IMR-90 (cell line): ENCODE data around the gene CCDC77. TPM values are rescaled to one million over a fixed set of nuclear protein-coding genes. Genes with fewer than 3 reads are reported as not detected.

ENCODE experiments used
- ATAC-seq: fragments of 200-7000 bp; cut with Tn5 transposase; 2 replicates; pipeline ENCODE4 v1.9.1; 2020; ENCODE audit warnings: low read depth, mild to moderate bottlenecking, moderate library complexity
- BruUV-seq: library from RNA; stranded (reverse); fragments of 400-500 nt; replicated peaks from 2 replicates; lab custom pipeline; 2021; lab: Mats Ljungman, UMichigan
- CTCF ChIA-PET: fragments of 300-600 bp; formaldehyde crosslinking; extraction: SDS; loops from one replicate; lab custom pipeline; 2021; ENCODE audit warnings: antibody characterized with exemption; lab: Yijun Ruan, JAX
- POLR2A ChIA-PET: fragments of 300-600 bp; sonication (Branson Sonifier 250); formaldehyde crosslinking; loops from one replicate; lab custom pipeline; 2022; ENCODE audit warnings: antibody characterized with exemption; ENCODE audit not compliant: unreplicated experiment; lab: Charles Lee
- DNase-seq: peaks from one replicate; pipeline ENCODE4 v3.0.0; 2013
- H2AFZ ChIP-seq: replicated peaks from 2 replicates; pipeline ENCODE3; 2013; ENCODE audit warnings: low read length, mild to moderate bottlenecking; ENCODE audit not compliant: poor library complexity
- H2AK5ac ChIP-seq: 2 replicates; pipeline ENCODE4 v1.6.1; 2013; ENCODE audit warnings: low read depth, low read length, inconsistent platforms
- H2AK9ac ChIP-seq: replicated peaks from 2 replicates; pipeline ENCODE3; 2013; ENCODE audit warnings: mild to moderate bottlenecking, low read depth, low read length, moderate library complexity; ENCODE audit not compliant: poor library complexity
- H2BK120ac ChIP-seq: 2 replicates; pipeline ENCODE4 v1.6.1; 2013; ENCODE audit warnings: low read depth, low read length, inconsistent platforms
- H2BK15ac ChIP-seq: 3 replicates; pipeline ENCODE4 v1.6.1; 2013; ENCODE audit warnings: low read depth, low read length, inconsistent platforms
- H2BK20ac ChIP-seq: 2 replicates; pipeline ENCODE4 v1.6.1; 2013; ENCODE audit warnings: low read depth, mild to moderate bottlenecking, inconsistent platforms, low read length, moderate library complexity
- H2BK5ac ChIP-seq: 2 replicates; pipeline ENCODE4 v1.6.1; 2013; ENCODE audit warnings: mild to moderate bottlenecking, low read depth, low read length, inconsistent platforms; ENCODE audit not compliant: poor library complexity, severe bottlenecking
- H3K14ac ChIP-seq: replicated peaks from 2 replicates; pipeline ENCODE4 v1.6.1; 2013; ENCODE audit warnings: low read depth, low read length, inconsistent platforms
- H3K18ac ChIP-seq: 2 replicates; pipeline ENCODE4 v1.6.1; 2013; ENCODE audit warnings: low read depth, low read length, control low read depth
- H3K23ac ChIP-seq: 2 replicates; pipeline ENCODE4 v1.6.1; 2013; ENCODE audit warnings: low read depth, low read length, inconsistent platforms
- H3K27ac ChIP-seq: 2 replicates; pipeline ENCODE4 v1.5.1; 2013; ENCODE audit warnings: mild to moderate bottlenecking, control low read depth, low read length; ENCODE audit not compliant: insufficient read depth
- H3K27me3 ChIP-seq: 2 replicates; pipeline ENCODE4 v1.6.1; 2013; ENCODE audit warnings: low read length; ENCODE audit not compliant: control insufficient read depth, insufficient read depth
- H3K36me3 ChIP-seq: 2 replicates; pipeline ENCODE4 v1.6.1; 2013; ENCODE audit warnings: low read length, mixed read lengths; ENCODE audit not compliant: control insufficient read depth, insufficient read depth
- H3K4ac ChIP-seq: 2 replicates; pipeline ENCODE4 v1.6.1; 2013; ENCODE audit warnings: low read depth, low read length, inconsistent platforms
- H3K4me1 ChIP-seq: 2 replicates; pipeline ENCODE4 v1.6.1; 2013; ENCODE audit warnings: low read length, mixed read lengths; ENCODE audit not compliant: control insufficient read depth, insufficient read depth
- H3K4me2 ChIP-seq: 2 replicates; pipeline ENCODE4 v1.6.1; 2013; ENCODE audit warnings: low read depth, mild to moderate bottlenecking, control low read depth, low read length, moderate library complexity
- H3K4me3 ChIP-seq: 2 replicates; pipeline ENCODE4 v1.5.1; 2013; ENCODE audit warnings: low read depth, mild to moderate bottlenecking, control low read depth, low read length, moderate library complexity; ENCODE audit not compliant: insufficient read depth
- H3K56ac ChIP-seq: 2 replicates; pipeline ENCODE4 v1.6.1; 2013; ENCODE audit warnings: low read length, inconsistent platforms; ENCODE audit not compliant: insufficient read depth; ENCODE audit errors: extremely low read depth
- H3K79me1 ChIP-seq, 2 experiments: 2 replicates each; pipeline ENCODE4 v1.6.1; 2013; ENCODE audit warnings: low read length in 2 of 2, inconsistent platforms in 1 of 2, low read depth in 1 of 2
- H3K9ac ChIP-seq: 2 replicates; pipeline ENCODE4 v1.6.1; 2013; ENCODE audit warnings: low read depth, low read length, control low read depth
- H3K9me1 ChIP-seq: 2 replicates; pipeline ENCODE4 v1.6.1; 2013; ENCODE audit warnings: low read length, inconsistent platforms; ENCODE audit not compliant: insufficient read depth
- H3K9me3 ChIP-seq: 2 replicates; pipeline ENCODE4 v1.6.1; 2013; ENCODE audit warnings: low read length; ENCODE audit not compliant: control insufficient read depth, insufficient read depth
- H4K20me1 ChIP-seq: 2 replicates; pipeline ENCODE4 v1.6.1; 2013; ENCODE audit warnings: low read length, inconsistent platforms; ENCODE audit not compliant: insufficient read depth
- H4K5ac ChIP-seq: 2 replicates; pipeline ENCODE4 v1.6.1; 2013; ENCODE audit warnings: mild to moderate bottlenecking, low read depth, low read length, control low read depth
- H4K8ac ChIP-seq, 2 experiments: 2 replicates each; pipeline ENCODE4 v1.6.1; 2013; ENCODE audit warnings: low read depth in 2 of 2, low read length in 2 of 2, control low read depth in 1 of 2, inconsistent platforms in 1 of 2
- H4K91ac ChIP-seq: 2 replicates; pipeline ENCODE4 v1.6.1; 2013; ENCODE audit warnings: low read depth, low read length, inconsistent platforms; ENCODE audit not compliant: insufficient read depth
- BHLHE40 ChIP-seq: fragments of 150-350 bp; IDR thresholded peaks from 2 replicates; pipeline ENCODE4 v1.6.1; 2016; ENCODE audit warnings: mild to moderate bottlenecking, low read depth, low read length
- CEBPB ChIP-seq: IDR thresholded peaks from 2 replicates; pipeline ENCODE4 v1.6.1; 2012; ENCODE audit warnings: low read depth, low read length, improper control_type of control experiment
- CHD1 ChIP-seq: IDR thresholded peaks from 2 replicates; pipeline ENCODE4 v1.6.1; 2012; ENCODE audit warnings: low read depth, low read length, improper control_type of control experiment
- CTCF ChIP-seq: conservative IDR thresholded peaks from 2 replicates; pipeline ENCODE4 v1.5.1; 2012; ENCODE audit warnings: mild to moderate bottlenecking, low read depth, low read length, improper control_type of control experiment
- ELK1 ChIP-seq: fragments of 150-350 bp; IDR thresholded peaks from 2 replicates; pipeline ENCODE4 v1.6.1; 2016; ENCODE audit warnings: low read depth, mild to moderate bottlenecking, low read length, moderate library complexity, borderline replicate concordance
- FOS ChIP-seq: fragments of 150-350 bp; IDR thresholded peaks from 2 replicates; pipeline ENCODE4 v1.6.1; 2016; ENCODE audit warnings: low read depth, low read length
- MAFK ChIP-seq: IDR thresholded peaks from 2 replicates; pipeline ENCODE4 v1.6.1; 2012; ENCODE audit warnings: low read depth, low read length, improper control_type of control experiment
- MAZ ChIP-seq: IDR thresholded peaks from 2 replicates; pipeline ENCODE4 v1.6.1; 2012; ENCODE audit warnings: low read depth, mild to moderate bottlenecking, low read length, improper control_type of control experiment, moderate library complexity, borderline replicate concordance
- MXI1 ChIP-seq: IDR thresholded peaks from 2 replicates; pipeline ENCODE4 v1.6.1; 2012; ENCODE audit warnings: low read depth, mild to moderate bottlenecking, low read length, moderate library complexity, borderline replicate concordance
- NFE2L2 ChIP-seq: fragments of 150-350 bp; IDR thresholded peaks from 2 replicates; pipeline ENCODE4 v1.6.1; 2016; ENCODE audit warnings: low read depth, mild to moderate bottlenecking, low read length
- POLR2A ChIP-seq: IDR thresholded peaks from 2 replicates; pipeline ENCODE4 v1.6.1; 2012; ENCODE audit warnings: mild to moderate bottlenecking, low read depth, low read length
- RAD21 ChIP-seq: IDR thresholded peaks from 2 replicates; pipeline ENCODE4 v1.6.1; 2012; ENCODE audit warnings: low read length, improper control_type of control experiment
- RCOR1 ChIP-seq: IDR thresholded peaks from 2 replicates; pipeline ENCODE4 v1.6.1; 2012; ENCODE audit warnings: mild to moderate bottlenecking, low read length, improper control_type of control experiment; ENCODE audit not compliant: insufficient replicate concordance
- RFX5 ChIP-seq: IDR thresholded peaks from 2 replicates; pipeline ENCODE4 v1.8.0; 2012; ENCODE audit warnings: low read depth, mild to moderate bottlenecking, low read length, moderate library complexity
- SMC3 ChIP-seq: fragments of 150-350 bp; IDR thresholded peaks from 2 replicates; pipeline ENCODE4 v1.6.1; 2016; ENCODE audit warnings: low read depth, mild to moderate bottlenecking, antibody characterized with exemption, low read length, moderate library complexity
- USF2 ChIP-seq: fragments of 150-350 bp; IDR thresholded peaks from 2 replicates; pipeline ENCODE4 v1.6.1; 2017; ENCODE audit warnings: mild to moderate bottlenecking, antibody characterized with exemption, low read length, low read depth
- WGBS, 2 experiments: methylation state at CpG; one replicate each; pipeline versions ENCODE4 v1.1.5 to v1.1.7; 2013; ENCODE audit warnings: missing lambda C conversion rate in 2 of 2; ENCODE audit not compliant: insufficient read length in 1 of 2; ENCODE audit errors: extremely low coverage in 2 of 2; 5-methylcytosine and 5-hydroxymethylcytosine counted together
- dilution Hi-C: fragments of 300-500 bp; cut with HindIII; formaldehyde crosslinking; loops from one replicate; pipeline ENCODE4 v1.14.3; 2018; ENCODE audit warnings: low sequenced_read_pairs; ENCODE audit not compliant: unreplicated experiment
- in situ Hi-C: fragments of 300-500 bp; cut with MboI; formaldehyde crosslinking; loops from 3 replicates; pipeline ENCODE4 v1.14.3; 2019; ENCODE audit warnings: low sequenced_read_pairs, inconsistent platforms, mixed read lengths
- intact Hi-C: fragments of 100-400 bp; cut with micrococcal nuclease; formaldehyde crosslinking; loops from 2 replicates; pipeline ENCODE4 v1.10.0; 2022
- polyA plus RNA-seq, 3 experiments: library from polyadenylated mRNA; depleted of rRNA; stranded (reverse); fragments of >200 nt; gene quantifications; 2 replicates each; pipeline ENCODE4 v1.2.3, GENCODE V29; 2012; ENCODE audit warnings: low replicate concordance in 1 of 3
- total RNA-seq: library from RNA; depleted of rRNA; stranded (reverse); fragments of >200 nt; gene quantifications from 2 replicates; pipeline ENCODE4 v1.2.3, GENCODE V29; 2012

The CCDC77 gene
- total and polyA plus RNA-seq, 2 of the 4 experiments (the other 2 are of a cell fraction): 6.6 to 7.2 TPM

DNA sequence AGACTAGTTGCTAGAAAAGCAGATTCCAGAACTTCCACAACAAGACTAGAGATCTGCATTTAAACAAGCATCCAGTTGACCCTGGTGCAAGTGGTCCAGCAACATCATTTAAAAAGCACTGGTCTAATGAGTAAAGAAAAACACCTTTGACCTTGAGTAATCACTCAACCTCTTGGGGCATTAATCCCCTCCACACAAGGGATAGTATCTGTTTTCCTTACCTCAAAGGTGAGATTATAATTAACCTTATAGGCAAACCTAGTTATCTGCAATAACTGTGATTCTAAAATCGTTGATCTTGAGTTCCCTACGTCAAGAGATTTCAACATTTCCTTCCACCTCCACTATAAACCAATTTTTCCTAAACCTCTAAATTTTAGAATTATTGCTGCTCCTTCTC is 13.4 kb upstream of the CCDC77 start:
- no peak overlapping the region for H3K27ac ChIP-seq
- no peaks in the 10 kb centered on the region; the same call in 1 of the 2 replicates for H3K4me1 ChIP-seq
- H4K20me1 ChIP-seq: peaks cover 17% of the 10 kb centered on the region; the same call in 1 of the 2 replicates
- H3K23ac ChIP-seq: peak overlapping the region; percentile 61; the same call in 1 of the 2 replicates
- no CpG with 5 or more reads among the region's 2 CpGs for WGBS, 2 experiments
- no peak overlapping the region for H2BK15ac ChIP-seq
- no peak overlapping the region for H3K18ac ChIP-seq
- in situ Hi-C loops (no loop called here), dilution Hi-C loops (no loop called here), intact Hi-C loops (no loop called here)
- H3K36me3 ChIP-seq: peaks cover 12% of the 10 kb centered on the region
- peak overlapping the region; percentile 82 for H3K4me3 ChIP-seq
- H3K56ac ChIP-seq: peak overlapping the region; percentile 38; the same call in 1 of the 2 replicates
- H3K9ac ChIP-seq: peak overlapping the region; percentile 98
- no peak for ATAC-seq
- peaks cover 3% of the 10 kb centered on the region for H3K9me1 ChIP-seq
- peak overlapping the region; percentile 20; the same call in 1 of the 2 replicates for H3K4ac ChIP-seq
- H2AK9ac ChIP-seq: no peak overlapping the region
- H3K4me2 ChIP-seq: peak overlapping the region; percentile 100
- POLR2A ChIA-PET: no interaction called here
- peaks cover 10 to 32% of the 10 kb centered on the region in 2 experiments; a peak in 3 of 4 replicates for H3K79me1 ChIP-seq
- H2BK20ac ChIP-seq: no peak overlapping the region
- peak overlapping the region; percentile 72 to 99; a peak in 2 of 4 replicates for H4K8ac ChIP-seq
- H2AK5ac ChIP-seq: no peak overlapping the region
- no peak overlapping the region for H4K91ac ChIP-seq
- CTCF ChIA-PET: no interaction called here
- DNase-seq: no peak
- TF ChIP-seq RFX5 (no peak), CEBPB (no peak), SMC3 (no peak), RCOR1 (no peak), FOS (no peak), RAD21 (no peak), NFE2L2 (no peak), MAFK (no peak), CTCF (no peak), ELK1 (no peak), POLR2A (no peak), CHD1 (no peak), BHLHE40 (no peak), MAZ (no peak), MXI1 (no peak), USF2 (no peak)
- H3K27me3 ChIP-seq: no peaks in the 10 kb centered on the region
- H2BK120ac ChIP-seq: no peak overlapping the region
- no TSS peak for BruUV-seq
- no peak overlapping the region for H4K5ac ChIP-seq
- peak overlapping the region; percentile 74 for H2BK5ac ChIP-seq
- no peak overlapping the region for H2AFZ ChIP-seq
- no peaks in the 10 kb centered on the region for H3K9me3 ChIP-seq
- H3K14ac ChIP-seq: peak overlapping the region; percentile 42; the same call in 1 of the 2 replicates
